EH (cell line): ENCODE results near the gene OPA3.
A peak's percentile ranks its signal among the peaks of the same experiment; 100 is the strongest.
"Not testable (repeated sequence)": the region's sequence is repeated elsewhere in the genome, so short reads cannot be mapped to it uniquely, and the experiment has no call there.

Experiments
- DNase-seq: peaks from one replicate; pipeline ENCODE4 v3.0.0-alpha.2; 2015; ENCODE audit warnings: low read depth

The OPA3 gene

DNA sequence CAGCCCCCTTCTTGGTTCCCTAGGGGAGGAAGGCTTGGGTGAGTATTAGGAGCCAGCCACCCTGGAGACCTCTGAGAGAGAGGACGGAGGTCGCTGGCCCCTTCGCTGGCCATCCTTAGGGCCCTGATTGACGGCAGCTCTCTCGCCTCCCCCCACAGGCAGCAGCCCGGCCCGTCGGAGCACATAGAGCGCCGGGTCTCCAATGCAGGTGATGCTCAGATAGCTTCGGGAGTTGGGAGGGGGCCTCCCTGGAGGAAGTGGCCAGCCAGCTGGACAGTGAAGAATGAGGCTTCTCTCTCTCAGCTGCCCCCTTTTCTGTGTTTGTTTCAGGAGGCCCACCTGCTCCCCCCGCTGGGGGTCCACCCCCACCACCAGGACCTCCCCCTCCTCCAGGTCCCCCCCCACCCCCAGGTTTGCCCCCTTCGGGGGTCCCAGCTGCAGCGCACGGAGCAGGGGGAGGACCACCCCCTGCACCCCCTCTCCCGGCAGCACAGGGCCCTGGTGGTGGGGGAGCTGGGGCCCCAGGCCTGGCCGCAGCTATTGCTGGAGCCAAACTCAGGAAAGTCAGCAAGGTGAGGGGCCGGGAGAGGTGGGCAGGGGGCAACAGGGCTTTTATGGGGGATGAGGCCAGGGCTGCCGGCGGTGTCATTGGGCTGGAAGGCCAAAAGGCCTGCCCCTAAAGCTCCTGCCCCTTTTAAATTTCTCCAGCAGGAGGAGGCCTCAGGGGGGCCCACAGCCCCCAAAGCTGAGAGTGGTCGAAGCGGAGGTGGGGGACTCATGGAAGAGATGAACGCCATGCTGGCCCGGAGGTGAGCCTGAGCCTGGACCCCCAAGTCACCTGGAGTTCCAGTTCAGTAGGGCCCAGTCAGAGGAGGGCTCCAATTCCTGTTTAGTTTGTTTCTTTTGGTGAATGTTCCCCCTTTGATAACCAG, 62.3 kb downstream of the OPA3 start:
- DNase-seq: no peak

DNA sequence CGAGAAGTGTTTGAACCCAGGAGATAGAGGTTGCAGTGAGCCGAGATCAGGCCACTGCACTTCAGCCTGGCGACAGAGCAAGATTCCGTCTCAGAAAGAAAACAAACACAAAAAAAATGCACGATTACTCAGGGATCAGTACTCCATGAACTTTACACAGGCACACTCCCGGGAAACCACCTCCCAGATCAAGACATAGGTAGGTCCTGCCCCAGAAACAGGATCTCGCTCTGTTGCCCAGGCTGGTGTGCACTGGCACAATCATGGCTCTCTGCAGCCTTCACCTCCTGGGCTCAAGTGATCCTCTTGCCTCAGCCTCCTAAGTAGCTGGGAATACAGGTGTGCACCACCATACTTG, 66.2 kb downstream of the OPA3 start:
- no peak for DNase-seq

DNA sequence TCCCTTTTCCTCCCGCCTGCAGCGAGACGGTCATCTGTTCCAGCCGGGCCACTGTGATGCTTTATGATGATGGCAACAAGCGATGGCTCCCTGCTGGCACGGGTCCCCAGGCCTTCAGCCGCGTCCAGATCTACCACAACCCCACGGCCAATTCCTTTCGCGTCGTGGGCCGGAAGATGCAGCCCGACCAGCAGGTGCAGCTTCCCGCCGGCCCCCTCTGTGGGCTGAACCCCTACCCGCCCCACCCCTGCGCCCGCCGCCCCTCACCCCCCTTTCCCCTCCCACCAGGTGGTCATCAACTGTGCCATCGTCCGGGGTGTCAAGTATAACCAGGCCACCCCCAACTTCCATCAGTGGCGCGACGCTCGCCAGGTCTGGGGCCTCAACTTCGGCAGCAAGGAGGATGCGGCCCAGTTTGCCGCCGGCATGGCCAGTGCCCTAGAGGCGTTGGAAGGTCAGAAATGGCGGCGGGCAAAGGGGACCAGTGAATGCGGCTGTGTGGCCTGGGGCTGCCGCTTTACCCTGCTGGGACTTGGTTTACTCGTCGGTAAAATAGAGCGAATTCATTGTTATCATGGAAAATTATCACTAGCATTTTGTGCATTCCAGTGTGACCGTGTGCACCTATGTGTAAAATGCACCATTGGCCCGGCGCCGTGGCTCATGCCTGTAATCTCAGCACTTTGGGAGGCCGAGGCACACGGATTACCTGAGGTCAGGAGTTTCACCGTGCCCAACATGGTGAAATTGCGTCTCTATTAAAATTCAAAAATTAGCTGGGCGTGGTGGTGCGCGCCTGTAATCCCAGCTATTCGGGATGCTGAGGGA, 66.7 kb downstream of the OPA3 start:
- no peak for DNase-seq

DNA sequence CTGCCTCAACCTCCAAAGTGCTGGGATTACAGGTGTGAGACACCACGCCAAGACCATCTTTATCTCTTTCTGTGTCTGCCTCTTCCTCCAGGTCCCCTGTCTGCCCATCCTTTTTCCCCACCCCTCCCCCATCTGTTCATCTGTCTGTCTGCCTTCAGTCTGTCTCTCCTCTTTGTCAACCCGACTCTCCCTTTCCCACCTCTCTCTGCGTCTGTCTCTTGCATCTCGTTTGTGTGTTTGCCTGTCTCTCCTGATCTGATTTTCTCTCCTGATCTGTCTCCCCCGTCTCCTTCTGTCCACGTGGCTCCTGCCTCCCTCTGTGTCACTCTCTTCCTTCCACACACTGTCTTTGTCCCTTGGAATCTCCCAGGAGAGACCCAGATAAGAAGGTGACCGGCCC, 67.4 kb downstream of the OPA3 start:
- no peak for DNase-seq

DNA sequence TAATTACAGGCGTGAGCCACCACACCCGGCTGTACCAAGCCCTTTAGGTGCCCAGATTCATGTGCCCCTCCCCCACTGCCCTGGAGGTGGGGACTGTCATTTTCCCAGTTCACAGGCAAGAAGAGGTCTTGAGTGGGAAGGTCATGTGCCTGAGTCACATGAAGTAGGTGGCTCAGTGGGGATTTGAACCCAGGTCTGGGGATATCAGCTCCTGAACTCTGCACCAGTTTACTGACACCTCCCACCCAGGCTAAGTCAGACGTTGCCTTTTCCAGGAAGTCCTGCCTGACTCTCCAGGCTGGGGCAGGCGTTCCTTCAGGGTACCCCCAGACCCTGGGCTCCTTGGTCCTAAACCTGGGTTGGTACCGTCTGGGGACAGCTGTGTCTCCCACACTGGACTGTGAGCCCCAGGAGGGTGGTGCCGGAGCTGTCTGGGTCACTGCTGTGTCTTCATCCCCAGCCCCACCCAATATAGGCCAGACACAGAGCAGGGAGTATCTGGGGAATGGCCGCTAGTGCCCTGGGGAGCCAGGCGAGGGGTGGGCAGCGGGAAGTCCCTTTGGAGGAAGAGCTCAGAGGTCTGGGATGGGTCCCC, 68.7 kb downstream of the OPA3 start:
- no peak for DNase-seq

DNA sequence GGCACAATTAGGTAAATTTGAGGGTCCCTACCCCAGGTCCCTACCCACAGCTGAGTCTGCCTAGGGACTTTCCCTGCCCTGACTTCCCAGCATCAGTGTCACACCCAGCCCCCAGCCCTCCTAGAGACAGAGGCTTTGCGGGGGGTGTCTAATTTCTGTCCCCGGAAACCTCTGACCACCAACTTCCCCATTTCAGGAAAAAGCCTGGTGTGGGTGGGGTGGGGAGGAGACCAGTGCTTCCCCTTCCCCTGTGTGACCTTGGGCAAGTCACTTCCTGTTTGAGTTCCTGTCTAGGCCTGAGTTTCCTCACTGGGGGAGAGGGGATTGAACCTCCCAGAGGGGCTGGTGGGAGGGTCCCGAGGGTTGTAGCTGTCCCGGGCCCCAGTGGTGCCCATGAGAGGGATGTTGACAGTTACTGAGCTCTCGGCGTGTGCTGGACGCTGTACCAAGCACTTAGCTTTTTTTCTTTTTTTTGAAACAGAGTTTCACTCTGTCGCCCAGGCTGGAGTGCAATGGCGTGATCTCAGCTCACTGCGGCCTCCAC, 69.4 kb downstream of the OPA3 start:
- DNase-seq: no peak

DNA sequence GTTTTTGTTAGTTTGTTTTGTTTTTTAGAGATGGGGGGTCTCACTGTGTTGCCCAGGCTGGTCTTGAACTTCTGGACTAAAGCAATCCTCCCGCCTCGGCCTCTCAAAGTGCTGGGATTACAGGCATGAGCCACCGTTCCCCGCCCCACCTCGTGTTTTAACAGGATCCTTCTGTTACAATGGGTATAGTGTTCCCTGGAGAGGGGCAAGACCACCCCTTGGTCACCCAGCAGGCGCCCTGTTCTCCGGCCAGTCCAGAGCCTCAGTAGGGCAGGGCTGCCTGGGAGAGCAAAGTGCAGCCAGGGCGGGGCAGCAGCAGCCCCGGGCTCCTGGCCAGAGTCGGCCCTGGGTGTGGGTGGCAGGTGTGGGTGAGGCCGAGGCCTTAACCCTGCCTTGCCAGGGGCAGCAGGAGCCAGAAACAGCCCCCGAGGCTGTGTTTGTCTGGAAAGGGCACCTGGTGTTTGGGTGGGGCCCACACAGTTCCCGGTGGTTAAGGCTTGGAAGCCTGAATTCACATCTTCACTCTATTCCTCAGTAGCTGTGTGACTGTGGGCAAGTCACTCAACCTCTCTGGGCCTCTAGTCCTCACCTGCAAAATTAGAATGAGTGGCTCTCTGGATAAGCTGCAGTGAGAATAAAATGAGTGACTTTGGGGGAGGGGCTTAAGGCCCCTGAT, 70.1 kb downstream of the OPA3 start:
- no peak for DNase-seq

DNA sequence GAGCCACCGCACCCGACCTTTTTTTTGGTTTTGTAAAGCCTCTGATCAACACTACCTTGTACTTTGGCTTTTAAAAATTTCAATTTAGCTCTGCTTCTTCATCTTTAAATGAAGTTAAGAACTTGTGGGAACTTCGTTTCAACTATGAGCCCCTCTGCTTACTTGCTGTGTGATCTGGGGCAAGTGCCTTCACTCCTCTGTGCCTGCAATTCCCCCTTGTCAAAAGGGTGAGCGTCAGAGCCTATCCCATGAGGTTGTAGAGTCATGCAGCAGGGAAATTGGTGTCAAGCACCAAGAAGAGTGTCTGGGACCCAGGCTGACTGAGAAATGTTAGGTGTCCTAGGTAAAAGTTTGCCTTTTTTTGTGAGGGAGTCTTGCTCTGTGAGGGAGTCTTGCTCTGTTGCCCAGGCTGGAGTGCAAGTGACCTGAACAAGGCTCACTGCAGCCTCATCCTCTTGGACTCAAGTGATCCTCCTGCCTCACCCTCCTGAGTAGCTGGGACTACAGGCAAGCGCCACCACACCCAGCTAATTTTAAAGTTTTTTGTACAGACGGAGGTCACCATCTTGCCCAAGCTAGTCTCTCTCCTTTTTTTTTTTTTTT, 71.6 kb downstream of the OPA3 start:
- DNase-seq: no peak

DNA sequence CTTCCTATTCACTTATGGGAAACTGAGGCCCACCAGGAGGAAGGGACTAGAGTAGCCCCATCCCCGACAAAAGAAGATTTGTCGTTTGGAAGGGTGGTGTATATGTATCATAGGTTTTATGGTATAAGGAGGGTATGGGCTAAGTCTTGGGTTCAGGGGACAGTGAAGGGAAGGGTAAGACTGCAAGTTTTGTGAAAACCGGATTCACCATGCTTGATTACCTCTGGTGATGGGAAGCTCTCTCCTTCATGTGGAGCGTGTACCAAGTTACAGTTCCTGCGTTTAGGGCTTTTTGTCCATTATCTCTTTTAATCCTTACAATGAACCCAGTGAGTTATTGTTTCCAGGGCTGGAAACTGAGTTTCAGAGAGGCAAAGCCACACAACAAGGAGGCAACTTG, 73.5 kb downstream of the OPA3 start:
- no peak for DNase-seq

DNA sequence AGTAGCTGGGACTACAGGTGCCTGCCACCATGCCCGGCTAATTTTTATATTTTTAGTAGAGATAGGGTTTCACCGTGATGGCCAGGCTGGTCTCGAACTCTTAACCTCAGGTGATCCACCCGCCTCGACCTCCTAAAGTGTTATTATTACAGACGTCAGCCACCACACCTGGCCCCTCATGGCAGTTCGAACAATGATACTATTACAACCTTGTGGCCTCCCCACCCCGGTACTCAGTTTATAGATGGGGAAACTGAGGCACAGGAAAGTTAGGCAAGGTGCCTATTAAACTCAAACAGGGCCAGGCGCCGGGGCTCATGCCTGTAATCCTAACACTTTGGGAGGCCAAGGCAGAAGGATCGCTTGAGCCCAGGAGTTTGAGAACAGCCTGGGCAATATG, 74.2 kb downstream of the OPA3 start:
- not testable (repeated sequence) for DNase-seq

DNA sequence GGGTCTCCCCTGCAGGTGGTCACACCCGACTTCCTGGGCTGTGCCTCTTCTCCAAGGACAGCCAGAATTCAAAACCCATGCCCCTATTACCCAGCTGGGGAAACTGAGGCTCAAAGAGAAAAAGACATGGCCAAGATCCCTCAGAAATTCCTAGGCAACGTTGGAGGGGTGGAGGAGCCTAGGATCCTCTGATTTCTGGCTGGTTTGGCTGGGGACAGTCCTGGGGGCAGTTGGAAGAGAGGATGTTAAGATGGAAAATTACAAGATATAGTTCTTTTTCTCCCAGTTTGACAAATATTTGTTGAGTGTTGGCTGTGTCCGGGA, 74.9 kb downstream of the OPA3 start:
- DNase-seq: no peak

DNA sequence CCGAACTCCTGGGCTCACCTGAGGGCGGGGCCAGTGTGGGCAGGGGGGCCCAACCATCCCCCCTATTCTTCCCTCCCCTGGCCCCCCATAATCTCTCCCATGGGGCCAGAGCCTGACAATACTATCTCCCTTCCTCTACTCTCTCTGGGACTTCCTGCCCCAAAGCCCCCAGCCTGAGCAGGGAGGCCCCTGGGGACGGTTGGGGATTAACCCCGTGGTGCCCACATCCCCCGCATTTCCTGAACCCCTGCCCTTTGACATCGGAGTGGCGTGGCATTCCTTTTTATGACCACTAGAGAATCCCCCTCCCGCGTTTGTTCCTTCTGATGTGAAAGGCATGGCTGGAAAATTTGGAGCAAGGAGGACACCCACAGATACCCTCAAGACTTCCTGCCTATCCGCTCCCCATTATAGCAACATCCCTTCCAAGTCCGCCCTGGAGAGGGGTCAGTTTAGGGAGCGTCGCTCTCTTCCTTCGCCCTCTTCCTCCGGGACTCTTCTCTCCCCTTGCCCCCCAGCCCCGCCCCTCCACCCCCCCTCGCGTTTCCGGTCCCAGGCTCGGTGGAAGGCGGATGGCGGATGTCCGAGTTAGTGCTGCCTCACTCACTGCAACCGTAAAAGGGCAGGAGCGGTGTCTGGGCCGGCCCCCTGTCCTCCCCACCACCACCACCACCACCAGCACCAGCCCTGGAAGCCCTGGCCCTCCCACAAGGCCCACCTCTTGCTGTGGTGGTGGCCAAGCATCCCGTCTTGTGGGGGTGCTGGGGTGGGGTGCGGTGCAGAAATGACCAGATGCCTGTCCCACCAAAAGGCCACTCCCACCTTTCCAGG, 75.5 kb downstream of the OPA3 start:
- peak; percentile 91 for DNase-seq

DNA sequence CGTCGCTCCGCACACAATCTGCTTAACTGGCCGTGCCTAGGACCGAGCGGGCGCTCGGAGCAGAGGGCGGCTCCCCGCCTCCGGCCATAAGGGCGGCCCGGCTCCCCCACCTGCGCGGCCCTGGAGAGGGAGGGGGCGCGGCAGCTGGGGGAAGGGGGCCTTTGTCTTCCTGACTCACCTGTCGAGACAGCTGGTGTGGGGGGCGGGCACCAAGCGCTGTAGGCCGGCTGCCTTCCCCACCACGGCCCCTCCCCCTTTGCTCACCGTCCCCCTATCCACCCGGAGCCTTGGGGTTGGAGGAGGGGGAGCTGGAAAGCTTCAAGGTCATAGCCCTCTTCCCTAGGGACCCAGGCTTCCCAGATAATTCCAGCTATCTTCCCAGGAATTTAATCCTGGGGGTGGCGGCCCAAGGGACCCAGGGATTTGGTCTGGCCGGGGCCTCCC, 76.2 kb downstream of the OPA3 start:
- peak; percentile 57 for DNase-seq

DNA sequence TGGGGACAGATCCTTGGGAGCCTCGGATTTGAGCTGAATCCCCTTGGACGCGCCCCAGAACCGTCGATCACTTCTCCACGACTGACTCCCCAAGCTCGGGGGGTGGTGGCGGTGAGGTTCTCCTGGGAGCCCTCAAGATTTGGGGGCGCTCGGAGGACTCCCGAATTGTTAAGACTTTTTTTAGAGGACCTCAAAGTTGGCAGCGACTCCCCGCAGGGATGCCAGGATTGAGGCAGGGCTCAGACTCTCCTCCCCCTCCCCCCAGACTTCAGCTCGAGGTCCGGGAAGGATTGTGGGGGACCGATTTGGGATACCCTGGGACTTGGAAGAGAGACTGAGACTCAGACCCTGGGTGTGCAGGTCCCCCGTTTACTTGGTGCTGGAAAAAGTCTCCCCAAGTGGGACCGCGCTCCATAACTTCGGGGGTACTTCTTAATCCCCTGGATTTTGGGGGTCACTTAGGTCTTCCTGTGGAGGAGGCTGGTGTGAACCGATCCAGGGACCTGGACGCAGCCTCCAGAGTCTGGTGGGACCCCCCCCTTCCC, 76.7 kb downstream of the OPA3 start:
- DNase-seq: peak; percentile 46

DNA sequence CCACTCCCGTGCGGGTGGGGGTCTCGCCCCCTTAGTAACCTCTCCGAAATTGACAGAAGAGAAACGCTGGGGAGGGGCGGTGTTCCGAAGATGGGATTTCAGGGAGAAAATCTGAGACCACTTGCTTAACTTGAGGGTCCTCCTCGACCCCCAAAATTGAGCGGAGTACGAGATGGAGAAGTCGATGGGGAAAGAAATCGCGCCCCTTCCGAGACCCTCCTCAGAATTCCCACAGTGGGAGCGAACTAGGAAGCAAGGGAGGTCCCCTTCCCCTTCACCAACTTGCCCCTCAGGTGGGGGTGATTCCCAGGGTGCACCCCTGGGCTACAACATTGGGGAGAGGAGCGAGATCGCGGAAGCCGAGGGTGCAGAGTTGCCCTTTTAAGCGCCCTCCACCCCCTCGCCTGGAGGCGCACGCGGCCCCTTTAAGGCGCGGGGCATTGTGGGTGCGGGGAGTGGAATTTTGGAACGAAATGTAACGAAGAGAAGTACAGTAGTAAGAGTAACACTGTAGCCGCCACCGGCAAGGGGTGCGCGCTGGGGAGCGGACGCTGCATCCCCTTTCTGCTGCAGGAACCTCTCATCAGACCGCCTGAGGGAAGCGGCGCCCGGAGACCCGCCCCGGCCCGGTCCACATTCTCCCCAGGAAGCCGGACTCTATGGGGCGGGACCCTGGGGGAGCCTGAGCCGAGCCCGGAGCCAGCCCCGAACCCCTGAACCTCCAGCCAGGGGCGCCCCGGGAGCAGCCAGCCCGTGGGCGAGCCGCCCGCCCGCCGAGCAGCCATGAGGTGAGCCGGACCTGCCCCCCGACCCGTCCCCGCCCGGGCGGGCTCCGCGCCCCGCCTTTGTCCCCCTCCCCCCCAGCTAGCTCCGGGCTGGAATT, 77.4 kb downstream of the OPA3 start, which contains the start of gene VASP:
Gene VASP, plus strand, starts transcription at position 491 of the 883 bp plus-strand sequence. Its CDS starts 293 bp downstream, at position 784.
- DNase-seq: peak; percentile 88

DNA sequence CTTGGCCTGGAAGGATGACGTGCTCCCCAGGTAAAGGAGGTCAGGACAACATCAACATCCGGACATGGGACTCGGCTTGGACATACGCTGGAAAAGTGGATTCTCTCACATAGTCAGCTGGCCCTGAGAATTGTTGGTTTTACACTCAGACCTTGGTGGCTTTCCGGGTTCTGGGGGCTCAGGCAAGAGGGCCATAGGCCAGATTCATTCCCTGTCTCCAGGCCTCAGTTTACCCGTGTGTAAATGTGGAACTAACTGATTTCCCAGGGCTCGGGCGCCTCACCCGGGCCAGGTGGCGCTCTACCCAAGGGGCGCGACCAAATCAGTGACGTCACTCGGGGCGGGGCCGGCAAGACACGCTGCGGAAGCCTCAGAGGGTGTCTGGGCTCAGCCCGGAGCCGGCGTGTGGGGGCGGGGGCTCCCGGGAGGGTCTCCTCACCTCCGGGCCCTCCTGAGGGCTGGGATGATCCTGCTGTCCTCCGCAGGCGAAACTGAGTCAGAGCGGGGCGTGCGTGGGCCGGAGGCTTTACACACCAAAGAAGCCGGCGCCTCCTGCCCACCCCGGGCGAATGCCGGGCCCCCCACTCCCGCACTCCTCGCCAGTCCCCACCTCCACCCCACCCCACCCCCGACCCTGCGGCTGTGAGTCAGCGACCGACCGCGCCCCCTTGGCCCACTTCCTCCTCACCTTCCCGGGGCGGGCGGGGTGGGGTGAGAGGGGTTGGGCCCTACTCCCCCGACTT, 78.2 kb downstream of the OPA3 start:
- DNase-seq: peak; percentile 91

DNA sequence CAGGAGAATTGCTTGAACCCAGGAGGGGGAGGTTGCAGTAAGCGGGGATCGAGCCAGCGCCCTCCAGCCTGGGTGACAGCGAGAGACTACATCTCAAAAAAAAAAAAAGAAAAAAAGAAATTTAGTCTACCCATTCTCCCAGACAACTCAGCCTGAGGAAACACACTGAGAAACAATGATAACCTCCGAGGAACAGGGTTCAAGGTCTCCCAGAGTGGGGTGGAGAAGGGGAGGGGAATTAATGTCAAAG, 78.7 kb downstream of the OPA3 start:
- DNase-seq: no peak

DNA sequence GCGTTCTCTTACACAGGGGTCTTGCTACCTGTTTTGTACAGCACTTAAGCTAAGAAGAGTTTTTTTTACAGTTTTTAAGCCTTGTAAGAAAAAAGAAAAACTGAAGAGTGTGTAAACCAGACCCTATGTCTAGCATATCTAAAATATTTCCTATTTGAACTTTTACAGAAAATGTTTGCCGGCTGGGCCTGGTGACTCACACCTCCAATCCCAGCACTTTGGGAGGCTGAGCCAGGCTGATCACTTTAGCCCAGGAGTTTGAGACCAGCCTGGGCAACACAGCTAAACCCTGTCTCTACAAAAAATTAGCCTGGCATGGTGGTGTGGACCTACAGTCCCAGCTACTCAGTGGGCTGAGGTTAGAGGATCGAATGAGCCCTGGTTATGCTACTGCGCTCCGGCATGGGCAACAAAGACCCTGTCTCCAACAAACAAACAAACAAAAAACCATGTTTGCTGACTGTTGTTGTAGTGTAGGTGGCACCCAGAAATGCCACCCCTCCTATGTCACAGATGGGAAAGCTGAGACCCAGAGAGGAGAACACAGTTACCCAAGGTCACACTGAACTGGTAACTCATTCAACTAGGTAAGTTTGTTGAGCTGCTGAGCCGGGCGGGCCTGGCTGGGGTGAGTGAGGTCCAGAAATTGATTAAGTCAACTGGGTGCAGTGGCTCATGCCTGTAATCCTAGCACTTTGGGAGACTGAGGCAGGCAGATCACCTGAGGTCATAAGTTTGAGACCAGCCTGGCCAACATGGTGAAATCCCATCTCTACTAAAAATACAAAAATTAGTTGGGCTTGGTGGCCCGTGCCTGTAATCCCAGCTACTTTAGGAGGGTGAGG, 79.2 kb downstream of the OPA3 start:
- DNase-seq: peak; percentile 70
